Neural progenitor cell (in vitro differentiated cells): ENCODE results near the gene VSX1. TPM values are rescaled to one million over a fixed set of nuclear protein-coding genes. Genes with fewer than 3 reads are reported as not detected.

Source experiments
- DNase-seq: peaks from one replicate; pipeline ENCODE4 v3.0.0-alpha.2; 2016; ENCODE audit warnings: low spot score
- H2AFZ ChIP-seq: fragments of 200-600 bp; sonication (generic); replicated peaks from 2 replicates; pipeline ENCODE4 v1.6.1; 2016; ENCODE audit warnings: antibody characterized with exemption
- H3F3A ChIP-seq: fragments of 200-600 bp; sonication (generic); 2 replicates; pipeline ENCODE4 v1.6.1; 2016; ENCODE audit warnings: antibody characterized with exemption, low read depth
- H3K27ac ChIP-seq: fragments of 200-600 bp; sonication (generic); 2 replicates; pipeline ENCODE4 v1.5.1; 2016; ENCODE audit warnings: mild to moderate bottlenecking
- H3K27me3 ChIP-seq: fragments of 200-600 bp; sonication (generic); 2 replicates; pipeline ENCODE4 v1.6.1; 2016; ENCODE audit warnings: mild to moderate bottlenecking, moderate library complexity
- H3K36me3 ChIP-seq: fragments of 200-600 bp; sonication (generic); 2 replicates; pipeline ENCODE4 v1.5.1; 2016
- H3K4me1 ChIP-seq: fragments of 200-600 bp; sonication (generic); 2 replicates; pipeline ENCODE4 v1.6.1; 2016; ENCODE audit warnings: mixed run types
- H3K4me2 ChIP-seq: fragments of 200-600 bp; sonication (generic); 2 replicates; pipeline ENCODE4 v1.6.1; 2016
- H3K4me3 ChIP-seq: fragments of 200-600 bp; sonication (generic); 2 replicates; pipeline ENCODE4 v1.5.1; 2016
- H3K79me2 ChIP-seq: fragments of 200-600 bp; sonication (generic); 2 replicates; pipeline ENCODE4 v1.6.1; 2016; ENCODE audit warnings: low read depth
- H3K9ac ChIP-seq: fragments of 200-600 bp; sonication (generic); 2 replicates; pipeline ENCODE4 v1.6.1; 2016
- H3K9me3 ChIP-seq: fragments of 200-600 bp; sonication (generic); 2 replicates; pipeline ENCODE4 v1.5.1; 2016; ENCODE audit warnings: low read depth
- H4K20me1 ChIP-seq: fragments of 200-600 bp; sonication (generic); 2 replicates; pipeline ENCODE4 v1.6.1; 2016; ENCODE audit warnings: low read depth
- H3K27ac Mint-ChIP-seq: 3 replicates; pipeline ENCODE4 v1.8.0; 2021; ENCODE audit warnings: mixed read lengths
- H3K27me3 Mint-ChIP-seq: 2 replicates; pipeline ENCODE4 v1.8.0; 2022; ENCODE audit warnings: low read depth, mild to moderate bottlenecking, inconsistent platforms, moderate library complexity, mixed read lengths; ENCODE audit not compliant: insufficient read depth
- H3K36me3 Mint-ChIP-seq: 3 replicates; pipeline ENCODE4 v1.8.0; 2021; ENCODE audit warnings: mixed read lengths
- H3K4me1 Mint-ChIP-seq: 3 replicates; pipeline ENCODE4 v1.8.0; 2021; ENCODE audit warnings: mixed read lengths
- H3K4me3 Mint-ChIP-seq: 3 replicates; pipeline ENCODE4 v1.8.0; 2021; ENCODE audit warnings: mild to moderate bottlenecking, moderate library complexity, mixed read lengths
- H3K9me3 Mint-ChIP-seq: 3 replicates; pipeline ENCODE4 v1.8.0; 2020; ENCODE audit warnings: mixed read lengths
- CTCF ChIP-seq: fragments of 200-600 bp; sonication (generic); IDR thresholded peaks from 2 replicates; pipeline ENCODE4 v1.5.1; 2017; ENCODE audit warnings: antibody characterized with exemption, mild to moderate bottlenecking
- EZH2 ChIP-seq: fragments of 200-600 bp; sonication (generic); IDR thresholded peaks from 2 replicates; pipeline ENCODE4 v1.6.1; 2017; ENCODE audit warnings: antibody characterized with exemption, mild to moderate bottlenecking, moderate library complexity
- EZH2phosphoT487 ChIP-seq: fragments of 200-600 bp; sonication (generic); IDR thresholded peaks from 2 replicates; pipeline ENCODE4 v1.6.1; 2017; ENCODE audit warnings: antibody characterized with exemption
- total RNA-seq: library from RNA; depleted of rRNA; stranded (reverse); fragments of >200 nt; gene quantifications from 2 replicates; pipeline ENCODE4 v1.2.3, GENCODE V29; 2015; ENCODE audit warnings: low replicate concordance

VSX1 gene
- total RNA-seq, 1 donor from 2014 or later = not detected

GRCh38 chr20:25097498-25097897, 15.6 kb upstream of the VSX1 start:
- H4K20me1 ChIP-seq = no peaks in the 10 kb centered on the region
- H3F3A ChIP-seq = no peaks in the 10 kb centered on the region
- DNase-seq = no peak
- no peaks in the 10 kb centered on the region for H3K9me3 Mint-ChIP-seq
- no peak overlapping the region for H3K4me3 Mint-ChIP-seq
- peaks cover 3% of the 10 kb centered on the region for H3K27me3 Mint-ChIP-seq
- no peak overlapping the region for H3K27ac ChIP-seq
- H3K36me3 Mint-ChIP-seq = no peaks in the 10 kb centered on the region
- no peak overlapping the region for H2AFZ ChIP-seq
- H3K4me3 ChIP-seq = no peak overlapping the region
- TF ChIP-seq EZH2phosphoT487 (no peak), EZH2 (no peak), CTCF (no peak)
- no peaks in the 10 kb centered on the region for H3K9me3 ChIP-seq
- no peak overlapping the region for H3K27ac Mint-ChIP-seq
- H3K79me2 ChIP-seq = no peaks in the 10 kb centered on the region
- no peak overlapping the region for H3K4me2 ChIP-seq
- no peaks in the 10 kb centered on the region for H3K36me3 ChIP-seq
- H3K9ac ChIP-seq = no peak overlapping the region
- H3K4me1 ChIP-seq = peaks cover 10% of the 10 kb centered on the region
- peaks cover 5% of the 10 kb centered on the region for H3K4me1 Mint-ChIP-seq
- no peaks in the 10 kb centered on the region for H3K27me3 ChIP-seq

- no peak for TF ChIP-seq EZH2phosphoT487
- no peak for TF ChIP-seq EZH2
- no peak for TF ChIP-seq CTCF
- DNase-seq = no peak
- no peaks in the 10 kb centered on the region for H3K9me3 ChIP-seq
- Mint-ChIP-seq H3K36me3 (no peaks in the 10 kb centered on the region), H3K4me1 (peaks cover 6% of the 10 kb centered on the region), H3K9me3 (peaks cover 4% of the 10 kb centered on the region), H3K4me3 (no peak overlapping the region), H3K27me3 (peaks cover 16% of the 10 kb centered on the region), H3K27ac (no peak overlapping the region)
- H3K79me2 ChIP-seq = no peaks in the 10 kb centered on the region
- H2AFZ ChIP-seq = no peak overlapping the region
- H3K27me3 ChIP-seq = peaks cover 65% of the 10 kb centered on the region
- H3K4me2 ChIP-seq = no peak overlapping the region
- H3K36me3 ChIP-seq = no peaks in the 10 kb centered on the region
- no peaks in the 10 kb centered on the region for H4K20me1 ChIP-seq
- H3K4me3 ChIP-seq = no peak overlapping the region
- H3K27ac ChIP-seq = no peak overlapping the region
- no peaks in the 10 kb centered on the region for H3F3A ChIP-seq
- no peak overlapping the region for H3K9ac ChIP-seq
- no peaks in the 10 kb centered on the region for H3K4me1 ChIP-seq
Observed at GRCh38 chr20:25090492-25091429, 8.8 kb upstream of the VSX1 start.

DNA sequence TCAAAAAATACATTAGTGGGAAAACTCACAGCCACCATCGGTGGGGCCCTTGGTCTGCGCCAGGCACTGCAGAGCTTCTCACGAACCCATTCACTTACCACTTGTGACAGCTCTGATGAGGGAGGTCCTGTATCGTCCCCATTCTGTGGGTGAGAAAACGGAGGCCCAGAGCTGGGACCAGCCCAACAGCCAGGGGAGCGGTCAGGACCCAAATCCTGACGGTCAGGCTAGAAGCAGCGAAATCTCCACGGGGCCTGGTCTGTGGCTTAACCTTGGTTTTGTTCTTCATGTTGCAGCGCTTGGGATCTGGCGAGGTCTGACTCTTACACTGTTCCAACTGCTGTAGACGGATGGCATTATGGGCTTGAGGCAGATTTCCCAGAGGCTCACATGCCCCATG, 7.7 kb upstream of the VSX1 start:
- no peak for TF ChIP-seq CTCF
- no peak for TF ChIP-seq EZH2phosphoT487
- no peak for TF ChIP-seq EZH2

More for the DNA sequence above, 7.7 kb upstream of the VSX1 start:
- Histone ChIP-seq H3K9ac (no peak overlapping the region), H2AFZ (no peak overlapping the region), H3K4me3 (no peak overlapping the region), H3K4me1 (peaks cover 5% of the 10 kb centered on the region), H3K36me3 (no peaks in the 10 kb centered on the region), H3K4me2 (no peak overlapping the region), H3K27me3 (peaks cover 76% of the 10 kb centered on the region), H3F3A (peaks cover 11% of the 10 kb centered on the region), H4K20me1 (peaks cover 4% of the 10 kb centered on the region), H3K9me3 (no peaks in the 10 kb centered on the region), H3K27ac (no peak overlapping the region), H3K79me2 (no peaks in the 10 kb centered on the region)
- Mint-ChIP-seq H3K9me3 (peaks cover 8% of the 10 kb centered on the region), H3K4me3 (no peak overlapping the region), H3K27ac (no peak overlapping the region), H3K27me3 (peaks cover 27% of the 10 kb centered on the region), H3K36me3 (no peaks in the 10 kb centered on the region), H3K4me1 (peaks cover 10% of the 10 kb centered on the region)
- no peak for DNase-seq
